A549 (cell line): ENCODE results near the gene TBC1D8. TPM values are rescaled to one million over a fixed set of nuclear protein-coding genes. Genes with fewer than 3 reads are reported as not detected.
A peak's percentile ranks its signal among the peaks of the same experiment; 100 is the strongest.

Source experiments
- ATAC-seq, 2 experiments: fragments of 200-7000 bp in 1 of 2; fragments of >200 bp in 1 of 2; cut with Nextera tagmentation in 1 of 2; cut with Tn5 transposase in 1 of 2; 3 replicates each; pipeline versions ENCODE4 v1.8.0 to v1.9.1; 2018 to 2020; ENCODE audit warnings: mild to moderate bottlenecking in 1 of 2, moderate library complexity in 1 of 2
- CTCF ChIA-PET: fragments of 300-600 bp; sonication (Branson Sonifier 250); formaldehyde crosslinking; extraction: SDS; loops from one replicate; lab custom pipeline; 2021; ENCODE audit warnings: antibody characterized with exemption, inconsistent platforms; lab: Yijun Ruan, JAX
- POLR2A ChIA-PET: fragments of 350-600 bp; formaldehyde crosslinking; extraction: SDS; loops from one replicate; lab custom pipeline; 2021; ENCODE audit warnings: antibody characterized with exemption, inconsistent platforms; lab: Yijun Ruan, JAX
- DNase-seq, 2 experiments: peaks; one replicate each; pipeline versions ENCODE4 v3.0.0 to v3.0.0-alpha.2; 2011 to 2016; ENCODE audit warnings: low read depth in 1 of 2, low spot score in 1 of 2
- FAIRE-seq: peaks from 2 replicates; lab custom pipeline; 2011; peaks lifted over from hg19 to GRCh38; lab: Jason Lieb, UNC
- H3K27ac ChIP-seq, 2 experiments: fragments of >200 bp; sonication (Bioruptor Twin); formaldehyde crosslinking; 3 replicates each; pipeline ENCODE4 v1.5.1; 2016 to 2017
- H3K4me1 ChIP-seq: fragments of >200 bp; sonication (Bioruptor Twin); formaldehyde crosslinking; 3 replicates; pipeline ENCODE4 v1.6.1; 2016
- H3K4me2 ChIP-seq: fragments of >200 bp; sonication (Bioruptor Twin); formaldehyde crosslinking; 3 replicates; pipeline ENCODE4 v1.6.1; 2016
- H3K4me3 ChIP-seq: fragments of >200 bp; sonication (Bioruptor Twin); formaldehyde crosslinking; 3 replicates; pipeline ENCODE4 v1.5.1; 2016
- H3K9me3 ChIP-seq: fragments of >200 bp; sonication (Bioruptor Twin); formaldehyde crosslinking; 3 replicates; pipeline ENCODE4 v1.6.1; 2016
- CHD2 ChIP-seq: fragments of 150-350 bp; IDR thresholded peaks from 2 replicates; pipeline ENCODE4 v1.6.1; 2014; ENCODE audit warnings: low read length; ENCODE audit not compliant: partially characterized antibody
- GATA3 ChIP-seq: IDR thresholded peaks from 2 replicates; pipeline ENCODE4 v1.6.1; 2012; ENCODE audit warnings: borderline replicate concordance
- HEYL ChIP-seq: fragments of 250-450 bp; sonication (Bioruptor Pico); IDR thresholded peaks from 2 replicates; pipeline ENCODE4 v1.8.0; 2021; ENCODE audit warnings: mild to moderate bottlenecking, moderate library complexity
- HOXA7 ChIP-seq: fragments of 250-450 bp; sonication (Bioruptor Pico); IDR thresholded peaks from 2 replicates; pipeline ENCODE4 v1.5.0; 2020; ENCODE audit warnings: mild to moderate bottlenecking, moderate library complexity
- HOXB5 ChIP-seq: fragments of 250-450 bp; sonication (Bioruptor Pico); IDR thresholded peaks from 2 replicates; pipeline ENCODE4 v1.5.0; 2020; ENCODE audit warnings: mild to moderate bottlenecking, moderate library complexity
- JUN ChIP-seq, 2 experiments: fragments of >200 bp; sonication (Bioruptor Twin); formaldehyde crosslinking; IDR thresholded peaks; 2 replicates in 1 of 2; 3 replicates in 1 of 2; pipeline ENCODE4 v1.6.1; 2016 to 2017
- JUNB ChIP-seq: fragments of >200 bp; sonication (Bioruptor Twin); formaldehyde crosslinking; IDR thresholded peaks from 2 replicates; pipeline ENCODE4 v1.6.1; 2016
- KDM1A ChIP-seq: fragments of 200-600 bp; sonication (generic); IDR thresholded peaks from 2 replicates; pipeline ENCODE4 v1.6.1; 2016; ENCODE audit warnings: low read depth, mild to moderate bottlenecking
- KDM5A ChIP-seq: fragments of 200-600 bp; sonication (generic); IDR thresholded peaks from 2 replicates; pipeline ENCODE4 v1.6.1; 2016; ENCODE audit warnings: antibody characterized with exemption, mild to moderate bottlenecking
- MAFK ChIP-seq: fragments of 450-650 bp; IDR thresholded peaks from 2 replicates; pipeline ENCODE4 v1.6.1; 2014; ENCODE audit not compliant: partially characterized antibody
- NFE2L2 ChIP-seq: fragments of 150-350 bp; conservative IDR thresholded peaks from 2 replicates; pipeline ENCODE4 v1.6.1; 2014; ENCODE audit warnings: low read length
- NR3C1 ChIP-seq: fragments of >200 bp; sonication (Bioruptor Twin); formaldehyde crosslinking; IDR thresholded peaks from 3 replicates; pipeline ENCODE4 v1.6.1; 2017
- RARB ChIP-seq: fragments of 250-450 bp; sonication (Bioruptor Pico); IDR thresholded peaks from 2 replicates; pipeline ENCODE4 v1.8.0; 2021; ENCODE audit warnings: mild to moderate bottlenecking, moderate library complexity
- RNF2 ChIP-seq: fragments of 200-600 bp; sonication (generic); IDR thresholded peaks from 2 replicates; pipeline ENCODE4 v1.6.1; 2016; ENCODE audit warnings: low read depth, mild to moderate bottlenecking, antibody characterized with exemption, moderate library complexity, borderline replicate concordance
- SMC3 ChIP-seq: fragments of >200 bp; sonication (Bioruptor Twin); formaldehyde crosslinking; IDR thresholded peaks from 3 replicates; pipeline ENCODE4 v1.6.1; 2018; ENCODE audit warnings: inconsistent platforms
- ZC3H11A ChIP-seq: fragments of 450-650 bp; IDR thresholded peaks from 2 replicates; pipeline ENCODE4 v1.6.1; 2014; ENCODE audit warnings: antibody characterized with exemption, mild to moderate bottlenecking
- ZSCAN20 ChIP-seq: fragments of 250-450 bp; sonication (Bioruptor Pico); IDR thresholded peaks from 2 replicates; pipeline ENCODE4 v1.8.0; 2022; ENCODE audit warnings: mild to moderate bottlenecking, moderate library complexity
- WGBS: methylation state at CpG from one replicate; pipeline ENCODE4 v1.1.6; 2017; ENCODE audit errors: missing lambda C conversion rate; 5-methylcytosine and 5-hydroxymethylcytosine counted together
- polyA plus RNA-seq, 4 experiments: library from polyadenylated mRNA; depleted of rRNA in 3 of 4; stranded (reverse); fragments of >200 nt; fragmentation: RNase III in 1 of 4; extraction: RNeasy Plus Mini Kit Qiagen cat#74134 plus additional on column Dnase treatment in 1 of 4; gene quantifications; 2 replicates in 3 of 4; 3 replicates in 1 of 4; pipeline ENCODE4 v1.2.3, GENCODE V29; 2011 to 2017
- TF ChIP-seq, protein P1 (sequence below): IDR thresholded peaks from 2 replicates; pipeline ENCODE4 v1.6.1; 2012; ENCODE audit warnings: low read depth, borderline replicate concordance
- TF ChIP-seq, protein P2 (sequence below): fragments of >200 bp; sonication (Bioruptor Twin); formaldehyde crosslinking; IDR thresholded peaks from 2 replicates; pipeline ENCODE4 v1.6.1; 2016
- TF ChIP-seq, protein P3 (sequence below): fragments of 200-600 bp; sonication (generic); IDR thresholded peaks from 2 replicates; pipeline ENCODE4 v1.6.1; 2016; ENCODE audit warnings: antibody characterized with exemption, mild to moderate bottlenecking, moderate library complexity
- TF ChIP-seq, protein P4 (sequence below): fragments of >200 bp; sonication (Bioruptor Twin); formaldehyde crosslinking; IDR thresholded peaks from 3 replicates; pipeline ENCODE4 v1.5.1; 2016
- TF ChIP-seq, protein P5 (sequence below): fragments of 250-450 bp; sonication (Bioruptor Pico); IDR thresholded peaks from 2 replicates; pipeline ENCODE4 v1.5.0; 2020; ENCODE audit warnings: low read depth, mild to moderate bottlenecking, moderate library complexity
- TF ChIP-seq, protein P6 (sequence below): fragments of >200 bp; sonication (Bioruptor Twin); formaldehyde crosslinking; IDR thresholded peaks from 3 replicates; pipeline ENCODE4 v1.6.1; 2016

TBC1D8 gene
- polyA plus RNA-seq, 2 of the 4 experiments (the other 2 are of a cell fraction): 35.3 to 107 TPM

DNA sequence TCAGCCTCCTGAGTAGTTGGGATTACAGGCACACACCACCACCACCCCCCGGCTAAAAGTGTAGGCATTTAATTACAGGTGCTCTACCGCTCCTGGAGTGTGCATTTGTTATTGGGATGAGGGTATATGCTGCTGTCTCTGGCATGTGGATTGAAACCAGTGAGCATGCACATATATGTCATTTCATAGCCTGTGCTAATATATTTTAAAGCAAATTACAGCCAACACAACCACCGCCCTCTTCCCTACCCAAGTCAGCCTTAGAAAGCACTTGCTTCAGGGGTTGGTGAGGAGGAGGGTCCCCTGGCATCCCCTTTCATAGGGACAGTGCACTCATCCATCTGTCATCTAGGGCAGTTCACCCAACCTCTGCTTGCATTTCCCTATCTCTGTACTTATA, 10.5 kb upstream of the TBC1D8 start:
- no peak for DNase-seq
- 95% methylated on average over 3 of the region's 3 CpGs for WGBS
- no peak for FAIRE-seq
- no peak overlapping the region for H3K4me3 ChIP-seq
- no peak overlapping the region for H3K27ac ChIP-seq
- TF ChIP-seq CHD2 (no peak), RNF2 (no peak), JUN (IDR thresholded peaks at IDR 0.05) (no peak), GATA3 (no peak), KDM5A (no peak), KDM1A (no peak), ZC3H11A (no peak), MAFK (no peak), NFE2L2 (no peak), RARB (CRISPR knock-in tag) (no peak), JUNB (no peak), ZSCAN20 (CRISPR knock-in tag) (no peak)
- TF ChIP-seq, protein P1, sequence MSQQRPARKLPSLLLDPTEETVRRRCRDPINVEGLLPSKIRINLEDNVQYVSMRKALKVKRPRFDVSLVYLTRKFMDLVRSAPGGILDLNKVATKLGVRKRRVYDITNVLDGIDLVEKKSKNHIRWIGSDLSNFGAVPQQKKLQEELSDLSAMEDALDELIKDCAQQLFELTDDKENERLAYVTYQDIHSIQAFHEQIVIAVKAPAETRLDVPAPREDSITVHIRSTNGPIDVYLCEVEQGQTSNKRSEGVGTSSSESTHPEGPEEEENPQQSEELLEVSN: no peak
- TF ChIP-seq, protein P2, sequence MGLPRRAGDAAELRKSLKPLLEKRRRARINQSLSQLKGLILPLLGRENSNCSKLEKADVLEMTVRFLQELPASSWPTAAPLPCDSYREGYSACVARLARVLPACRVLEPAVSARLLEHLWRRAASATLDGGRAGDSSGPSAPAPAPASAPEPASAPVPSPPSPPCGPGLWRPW: no peak
- TF ChIP-seq, protein P3, sequence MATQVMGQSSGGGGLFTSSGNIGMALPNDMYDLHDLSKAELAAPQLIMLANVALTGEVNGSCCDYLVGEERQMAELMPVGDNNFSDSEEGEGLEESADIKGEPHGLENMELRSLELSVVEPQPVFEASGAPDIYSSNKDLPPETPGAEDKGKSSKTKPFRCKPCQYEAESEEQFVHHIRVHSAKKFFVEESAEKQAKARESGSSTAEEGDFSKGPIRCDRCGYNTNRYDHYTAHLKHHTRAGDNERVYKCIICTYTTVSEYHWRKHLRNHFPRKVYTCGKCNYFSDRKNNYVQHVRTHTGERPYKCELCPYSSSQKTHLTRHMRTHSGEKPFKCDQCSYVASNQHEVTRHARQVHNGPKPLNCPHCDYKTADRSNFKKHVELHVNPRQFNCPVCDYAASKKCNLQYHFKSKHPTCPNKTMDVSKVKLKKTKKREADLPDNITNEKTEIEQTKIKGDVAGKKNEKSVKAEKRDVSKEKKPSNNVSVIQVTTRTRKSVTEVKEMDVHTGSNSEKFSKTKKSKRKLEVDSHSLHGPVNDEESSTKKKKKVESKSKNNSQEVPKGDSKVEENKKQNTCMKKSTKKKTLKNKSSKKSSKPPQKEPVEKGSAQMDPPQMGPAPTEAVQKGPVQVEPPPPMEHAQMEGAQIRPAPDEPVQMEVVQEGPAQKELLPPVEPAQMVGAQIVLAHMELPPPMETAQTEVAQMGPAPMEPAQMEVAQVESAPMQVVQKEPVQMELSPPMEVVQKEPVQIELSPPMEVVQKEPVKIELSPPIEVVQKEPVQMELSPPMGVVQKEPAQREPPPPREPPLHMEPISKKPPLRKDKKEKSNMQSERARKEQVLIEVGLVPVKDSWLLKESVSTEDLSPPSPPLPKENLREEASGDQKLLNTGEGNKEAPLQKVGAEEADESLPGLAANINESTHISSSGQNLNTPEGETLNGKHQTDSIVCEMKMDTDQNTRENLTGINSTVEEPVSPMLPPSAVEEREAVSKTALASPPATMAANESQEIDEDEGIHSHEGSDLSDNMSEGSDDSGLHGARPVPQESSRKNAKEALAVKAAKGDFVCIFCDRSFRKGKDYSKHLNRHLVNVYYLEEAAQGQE: no peak
- TF ChIP-seq, protein P4, sequence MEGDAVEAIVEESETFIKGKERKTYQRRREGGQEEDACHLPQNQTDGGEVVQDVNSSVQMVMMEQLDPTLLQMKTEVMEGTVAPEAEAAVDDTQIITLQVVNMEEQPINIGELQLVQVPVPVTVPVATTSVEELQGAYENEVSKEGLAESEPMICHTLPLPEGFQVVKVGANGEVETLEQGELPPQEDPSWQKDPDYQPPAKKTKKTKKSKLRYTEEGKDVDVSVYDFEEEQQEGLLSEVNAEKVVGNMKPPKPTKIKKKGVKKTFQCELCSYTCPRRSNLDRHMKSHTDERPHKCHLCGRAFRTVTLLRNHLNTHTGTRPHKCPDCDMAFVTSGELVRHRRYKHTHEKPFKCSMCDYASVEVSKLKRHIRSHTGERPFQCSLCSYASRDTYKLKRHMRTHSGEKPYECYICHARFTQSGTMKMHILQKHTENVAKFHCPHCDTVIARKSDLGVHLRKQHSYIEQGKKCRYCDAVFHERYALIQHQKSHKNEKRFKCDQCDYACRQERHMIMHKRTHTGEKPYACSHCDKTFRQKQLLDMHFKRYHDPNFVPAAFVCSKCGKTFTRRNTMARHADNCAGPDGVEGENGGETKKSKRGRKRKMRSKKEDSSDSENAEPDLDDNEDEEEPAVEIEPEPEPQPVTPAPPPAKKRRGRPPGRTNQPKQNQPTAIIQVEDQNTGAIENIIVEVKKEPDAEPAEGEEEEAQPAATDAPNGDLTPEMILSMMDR: no peak
- TF ChIP-seq, protein P5, sequence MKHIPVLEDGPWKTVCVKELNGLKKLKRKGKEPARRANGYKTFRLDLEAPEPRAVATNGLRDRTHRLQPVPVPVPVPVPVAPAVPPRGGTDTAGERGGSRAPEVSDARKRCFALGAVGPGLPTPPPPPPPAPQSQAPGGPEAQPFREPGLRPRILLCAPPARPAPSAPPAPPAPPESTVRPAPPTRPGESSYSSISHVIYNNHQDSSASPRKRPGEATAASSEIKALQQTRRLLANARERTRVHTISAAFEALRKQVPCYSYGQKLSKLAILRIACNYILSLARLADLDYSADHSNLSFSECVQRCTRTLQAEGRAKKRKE (CRISPR knock-in tag): no peak
- no peaks in the 10 kb centered on the region for H3K9me3 ChIP-seq
- CTCF ChIA-PET: interaction anchor here (1.1 to 2.8 kb wide), 2 partner anchors 9 to 149 kb away, joined by 4 to 31 read pairs; no protein-coding TSS in a partner anchor
- peak in 1 of 2 experiments; percentile 31; a peak in 2 of 6 replicates for ATAC-seq
- POLR2A ChIA-PET: no interaction called here
- peaks cover 15% of the 10 kb centered on the region for H3K4me1 ChIP-seq
- H3K4me2 ChIP-seq: no peak overlapping the region

DNA sequence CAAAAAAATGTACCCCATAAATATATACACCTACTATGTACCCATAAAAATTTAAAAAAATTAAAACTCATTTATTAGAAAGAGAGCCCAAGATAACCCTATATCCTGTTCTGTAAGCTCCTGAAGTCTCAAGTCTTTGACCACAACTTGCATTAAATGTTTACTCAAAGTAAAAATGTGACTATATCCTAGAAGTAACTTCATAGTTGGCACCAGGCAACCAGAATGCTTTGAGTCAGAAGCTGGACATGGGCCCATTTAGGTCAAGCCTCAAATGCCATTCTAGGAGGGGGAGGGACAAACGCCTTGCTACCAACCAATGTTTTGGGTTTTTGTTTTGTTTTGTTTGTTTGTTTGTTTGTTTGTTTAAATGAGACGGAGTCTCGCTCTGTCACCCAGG, 9.3 kb upstream of the TBC1D8 start:
- Histone ChIP-seq H3K4me1 (peaks cover 15% of the 10 kb centered on the region), H3K4me2 (peak overlapping the region; percentile 47), H3K4me3 (no peak overlapping the region), H3K27ac (peak overlapping the region in 1 of 2 experiments; percentile 59; a peak in 3 of 6 replicates), H3K9me3 (no peaks in the 10 kb centered on the region)
- CTCF ChIA-PET: interaction anchor here (1.1 to 2.8 kb wide), 5 partner anchors 8 to 148 kb away, joined by 3 to 31 read pairs (median 3); no protein-coding TSS in a partner anchor
- no peak for FAIRE-seq
- peak; percentile 59 to 77; a peak in 4 of 6 replicates for ATAC-seq
- POLR2A ChIA-PET: interaction anchor here (0.7 kb wide), 2 partner anchors 10 to 45 kb away, joined by 3 to 4 read pairs; no protein-coding TSS in a partner anchor
- TF ChIP-seq NR3C1: no peak
- TF ChIP-seq MAFK: no peak
- TF ChIP-seq RARB (CRISPR knock-in tag): no peak
- TF ChIP-seq, protein P6, sequence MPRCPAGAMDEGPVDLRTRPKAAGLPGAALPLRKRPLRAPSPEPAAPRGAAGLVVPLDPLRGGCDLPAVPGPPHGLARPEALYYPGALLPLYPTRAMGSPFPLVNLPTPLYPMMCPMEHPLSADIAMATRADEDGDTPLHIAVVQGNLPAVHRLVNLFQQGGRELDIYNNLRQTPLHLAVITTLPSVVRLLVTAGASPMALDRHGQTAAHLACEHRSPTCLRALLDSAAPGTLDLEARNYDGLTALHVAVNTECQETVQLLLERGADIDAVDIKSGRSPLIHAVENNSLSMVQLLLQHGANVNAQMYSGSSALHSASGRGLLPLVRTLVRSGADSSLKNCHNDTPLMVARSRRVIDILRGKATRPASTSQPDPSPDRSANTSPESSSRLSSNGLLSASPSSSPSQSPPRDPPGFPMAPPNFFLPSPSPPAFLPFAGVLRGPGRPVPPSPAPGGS: no peak
- no peak for TF ChIP-seq HOXB5 (CRISPR knock-in tag)
- no peak for TF ChIP-seq HEYL (CRISPR knock-in tag)
- no peak for TF ChIP-seq HOXA7
- no peak for TF ChIP-seq SMC3
- WGBS: 69% methylated on average over 3 of the region's 3 CpGs
- DNase-seq: peak in 1 of 2 experiments; percentile 56
